Measurements from ENCODE around the gene TMEM119.
"Not testable (repeated sequence)": the region's sequence is repeated elsewhere in the genome, so short reads cannot be mapped to it uniquely, and the experiment has no call there.

Gene TMEM119

DNA sequence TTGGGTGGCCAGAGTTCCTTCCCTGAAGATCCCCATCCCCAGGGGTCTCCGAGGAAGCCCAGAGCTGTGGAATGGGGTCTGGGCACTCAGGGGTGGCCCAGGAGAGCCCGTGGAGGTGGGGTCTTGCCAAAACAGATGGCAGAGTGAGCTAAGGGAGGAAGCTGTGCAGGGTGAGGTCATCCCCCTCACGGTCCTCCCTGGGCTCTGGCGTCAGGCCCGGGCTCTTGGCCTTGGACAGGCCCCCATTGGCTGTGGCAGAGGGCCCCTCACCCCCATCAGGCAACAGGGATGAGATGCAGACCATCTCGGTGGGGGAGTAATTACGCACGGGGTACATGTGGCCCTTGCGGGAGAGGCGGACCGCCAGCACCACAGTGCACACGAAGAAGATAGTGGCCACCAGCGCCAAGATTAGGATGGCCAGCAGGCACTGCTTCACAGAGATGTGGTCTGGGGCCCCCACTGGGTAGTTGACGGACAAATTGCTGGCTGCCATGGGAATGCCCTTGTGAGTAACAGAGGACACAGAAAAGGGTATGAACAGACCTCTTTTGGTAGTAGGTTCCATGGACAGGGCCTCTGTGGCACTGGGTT lies 25.1 kb upstream of the TMEM119 start:
- TF ChIP-seq ZFX (IDR thresholded peaks at IDR 0.05) (no peak), CTCF (conservative IDR thresholded peaks at IDR 0.05) (no peak)
- no peak overlapping the region for H3K27ac ChIP-seq

DNA sequence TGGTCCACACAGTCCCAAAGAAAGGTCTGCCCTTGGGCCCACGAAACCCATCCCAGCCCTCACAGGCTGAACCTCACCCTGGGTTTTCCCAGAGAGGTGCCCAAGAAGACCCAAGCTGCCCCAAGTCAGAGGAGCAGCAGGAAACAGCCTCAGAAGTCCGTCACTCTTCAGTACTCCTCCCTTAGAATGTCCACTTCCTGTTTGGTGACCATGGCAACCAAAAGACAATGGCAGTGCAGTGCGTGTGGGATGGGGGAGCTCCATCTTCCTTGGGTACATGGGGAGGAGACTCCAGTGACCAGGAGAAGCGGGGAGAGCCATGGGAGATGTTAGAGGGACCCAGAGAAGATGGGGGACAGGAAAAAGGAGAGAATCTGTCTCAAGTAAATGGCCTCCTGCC lies 24.5 kb upstream of the TMEM119 start:
- TF ChIP-seq ZFX (IDR thresholded peaks at IDR 0.05): no peak
- no peak for TF ChIP-seq CTCF (conservative IDR thresholded peaks at IDR 0.05)
- no peak overlapping the region for H3K27ac ChIP-seq

- no peak overlapping the region for H3K27ac ChIP-seq
- TF ChIP-seq ZFX (IDR thresholded peaks at IDR 0.05) (no peak), CTCF (conservative IDR thresholded peaks at IDR 0.05) (no peak)
Measured at GRCh38 chr12:108621161-108621560, 23.3 kb upstream of the TMEM119 start.

DNA sequence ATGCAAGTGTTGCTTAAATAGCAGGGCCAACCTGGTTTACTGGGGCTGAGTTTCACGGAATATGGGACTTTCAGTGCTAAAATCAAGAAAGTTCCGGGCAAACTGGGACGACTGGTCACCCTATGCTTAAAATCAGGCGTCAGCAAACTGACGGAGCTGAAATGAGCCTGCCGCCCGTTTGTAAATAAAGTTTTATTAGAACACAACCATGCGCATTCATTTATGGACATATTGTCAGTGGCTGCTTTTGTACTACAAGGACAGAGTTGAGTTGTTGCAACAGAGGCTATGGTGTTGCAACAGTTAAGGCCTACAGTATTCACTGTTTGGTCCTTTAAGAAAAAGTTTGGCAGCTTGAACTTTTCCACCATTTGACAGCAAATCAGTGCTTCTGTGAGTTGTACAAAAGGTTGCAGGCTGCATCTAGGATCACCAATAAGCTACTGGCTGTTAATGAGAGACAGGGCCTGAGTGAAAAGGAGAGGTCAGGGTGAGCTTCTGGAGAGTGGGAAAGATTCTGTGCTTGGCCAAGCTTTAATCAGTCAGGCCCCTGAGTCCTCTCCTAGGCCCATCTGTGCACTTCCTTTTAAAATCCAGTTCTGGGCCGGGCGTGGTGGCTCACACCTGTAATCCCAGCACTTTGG lies 22.5 kb upstream of the TMEM119 start:
- TF ChIP-seq CTCF (conservative IDR thresholded peaks at IDR 0.05): no peak
- no peak for TF ChIP-seq ZFX (IDR thresholded peaks at IDR 0.05)
- H3K27ac ChIP-seq: no peak overlapping the region

DNA sequence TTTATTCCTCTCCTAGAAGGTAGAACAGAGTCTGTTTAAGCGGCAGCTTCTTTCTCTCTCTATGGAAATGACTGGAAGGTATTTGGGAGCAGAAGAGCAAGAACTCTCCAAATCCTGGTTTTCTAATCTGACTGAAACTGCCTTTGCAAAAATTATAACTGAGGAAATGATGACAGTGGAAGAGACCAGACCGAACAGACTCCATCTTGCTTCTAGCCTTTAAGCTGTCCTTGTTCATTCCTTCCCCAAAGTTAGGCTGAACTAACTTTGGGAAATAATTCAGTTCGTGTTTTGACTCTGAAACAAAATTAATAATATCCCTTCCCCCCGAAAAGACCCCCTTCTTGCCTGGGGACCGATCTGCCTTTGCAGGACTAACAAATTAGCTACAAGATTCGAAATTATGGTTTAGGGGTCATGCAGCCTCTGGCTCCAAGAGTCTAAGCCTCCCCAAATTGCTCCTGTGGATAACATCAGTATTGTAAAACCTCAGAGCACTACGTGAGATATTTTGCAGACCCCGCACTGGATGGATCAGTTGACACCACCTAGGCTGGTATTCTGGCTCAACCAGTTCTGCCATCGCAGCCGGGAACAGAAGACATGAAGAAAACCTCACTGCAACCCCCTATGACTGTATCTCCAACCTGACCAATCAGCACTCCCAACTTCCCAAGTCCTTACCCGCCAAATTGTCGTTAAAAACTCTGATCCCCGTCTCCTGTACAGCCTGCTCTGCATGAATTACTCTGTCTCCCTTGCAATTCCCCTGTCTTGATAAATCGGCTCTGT lies 21.7 kb upstream of the TMEM119 start:
- TF ChIP-seq CTCF (conservative IDR thresholded peaks at IDR 0.05) (no peak), ZFX (IDR thresholded peaks at IDR 0.05) (no peak)
- H3K27ac ChIP-seq: no peak overlapping the region

- not testable (repeated sequence) for H3K27ac ChIP-seq
Measured at GRCh38 chr12:108618953-108619274, 21.0 kb upstream of the TMEM119 start.

- TF ChIP-seq CTCF (conservative IDR thresholded peaks at IDR 0.05) (peak; percentile 94), ZFX (IDR thresholded peaks at IDR 0.05) (no peak)
- H3K27ac ChIP-seq: no peak overlapping the region
Measured at GRCh38 chr12:108618079-108618952, 20.4 kb upstream of the TMEM119 start.
